Activated naive CD4-positive, alpha-beta T cell treated with anti-CD3 and anti-CD28 coated beads, Interleukin-2, amount 50 U/mL, for 72 hours (primary cell): ENCODE data around the gene SPOCK2. TPM values are rescaled to one million over a fixed set of nuclear protein-coding genes. Genes with fewer than 3 reads are reported as not detected.

Source experiments
- ATAC-seq, 2 donors: fragments of 150-1000 bp; cut with Tn5 transposase; 2 replicates each; pipeline ENCODE4 v1.10.0; 2021; ENCODE audit warnings: mild to moderate bottlenecking in 2 of 2, moderate library complexity in 2 of 2
- DNase-seq, 2 donors: peaks; one replicate each; pipeline ENCODE4 v3.0.0; 2021 to 2022; ENCODE audit warnings: low spot score in 2 of 2
- H3K27ac Mint-ChIP-seq, 2 donors: one replicate each; pipeline ENCODE4 v1.8.0; 2022; ENCODE audit warnings: mild to moderate bottlenecking in 2 of 2, mixed read lengths in 2 of 2
- H3K36me3 Mint-ChIP-seq, 2 donors: one replicate each; pipeline ENCODE4 v1.8.0; 2022; ENCODE audit warnings: mixed read lengths in 2 of 2
- H3K9me3 Mint-ChIP-seq, 2 donors: one replicate each; pipeline ENCODE4 v1.8.0; 2022; ENCODE audit warnings: mixed read lengths in 2 of 2
- total RNA-seq, 2 donors: library from RNA; stranded (reverse); gene quantifications; one replicate each; pipeline ENCODE4 v1.2.3, GENCODE V29; 2022

Gene SPOCK2
- total RNA-seq, 2 donors from 2014 or later: 170 to 209 TPM

GRCh38 chr10:72020914-72021809 lies 67.2 kb downstream of the SPOCK2 start:
- Mint-ChIP-seq H3K27ac (no peak overlapping the region), H3K36me3 (no peaks in the 10 kb centered on the region), H3K9me3 (no peaks in the 10 kb centered on the region)
- DNase-seq: no peak
- no peak for ATAC-seq

GRCh38 chr10:72019085-72019876 lies 69.1 kb downstream of the SPOCK2 start:
- Mint-ChIP-seq H3K27ac (no peak overlapping the region), H3K9me3 (no peaks in the 10 kb centered on the region), H3K36me3 (no peaks in the 10 kb centered on the region)
- DNase-seq: no peak
- no peak for ATAC-seq

GRCh38 chr10:72016608-72017300 lies 71.6 kb downstream of the SPOCK2 start:
- DNase-seq (no peak), ATAC-seq (no peak)
- no peak overlapping the region for H3K27ac Mint-ChIP-seq
- H3K9me3 Mint-ChIP-seq: no peaks in the 10 kb centered on the region
- no peaks in the 10 kb centered on the region for H3K36me3 Mint-ChIP-seq

- DNase-seq (no peak), ATAC-seq (no peak)
- Mint-ChIP-seq H3K36me3 (no peaks in the 10 kb centered on the region), H3K27ac (no peak overlapping the region), H3K9me3 (no peaks in the 10 kb centered on the region)
These were observed 72.5 kb downstream of the SPOCK2 start for GRCh38 chr10:72015841-72016240.

GRCh38 chr10:72014785-72015480 lies 73.4 kb downstream of the SPOCK2 start:
- ATAC-seq (no peak), DNase-seq (no peak)
- Mint-ChIP-seq H3K9me3 (no peaks in the 10 kb centered on the region), H3K27ac (no peak overlapping the region), H3K36me3 (no peaks in the 10 kb centered on the region)

- Mint-ChIP-seq H3K27ac (no peak overlapping the region), H3K36me3 (no peaks in the 10 kb centered on the region), H3K9me3 (no peaks in the 10 kb centered on the region)
- no peak for DNase-seq
- ATAC-seq: no peak
These were observed 74.2 kb downstream of the SPOCK2 start for GRCh38 chr10:72014197-72014596.

- Mint-ChIP-seq H3K9me3 (no peaks in the 10 kb centered on the region), H3K27ac (no peak overlapping the region), H3K36me3 (no peaks in the 10 kb centered on the region)
- no peak for DNase-seq
- no peak for ATAC-seq
These were observed 75.0 kb downstream of the SPOCK2 start for GRCh38 chr10:72013202-72013945.

GRCh38 chr10:72012796-72013195 lies 75.6 kb downstream of the SPOCK2 start:
- no peak for ATAC-seq
- H3K36me3 Mint-ChIP-seq: no peaks in the 10 kb centered on the region
- no peak for DNase-seq
- peak overlapping the region in 1 of 2 donors; percentile 61 for H3K27ac Mint-ChIP-seq
- no peaks in the 10 kb centered on the region for H3K9me3 Mint-ChIP-seq

GRCh38 chr10:72011976-72012512 lies 76.3 kb downstream of the SPOCK2 start:
- no peak for ATAC-seq

GRCh38 chr10:72011468-72011867 lies 76.9 kb downstream of the SPOCK2 start:
- H3K9me3 Mint-ChIP-seq: no peaks in the 10 kb centered on the region
- no peak for ATAC-seq
- no peaks in the 10 kb centered on the region for H3K36me3 Mint-ChIP-seq
- DNase-seq: no peak
- H3K27ac Mint-ChIP-seq: no peak overlapping the region

More at GRCh38 chr10:72011976-72012512, 76.3 kb downstream of the SPOCK2 start:
- H3K9me3 Mint-ChIP-seq: no peaks in the 10 kb centered on the region
- H3K27ac Mint-ChIP-seq: no peak overlapping the region
- no peak for DNase-seq
- no peaks in the 10 kb centered on the region for H3K36me3 Mint-ChIP-seq

GRCh38 chr10:72011016-72011415 lies 77.3 kb downstream of the SPOCK2 start:
- DNase-seq (no peak), ATAC-seq (no peak)
- Mint-ChIP-seq H3K36me3 (no peaks in the 10 kb centered on the region), H3K27ac (no peak overlapping the region), H3K9me3 (no peaks in the 10 kb centered on the region)

- H3K27ac Mint-ChIP-seq: no peak overlapping the region
- DNase-seq (no peak), ATAC-seq (no peak)
- no peaks in the 10 kb centered on the region for H3K9me3 Mint-ChIP-seq
- no peaks in the 10 kb centered on the region for H3K36me3 Mint-ChIP-seq
These were observed 77.9 kb downstream of the SPOCK2 start for GRCh38 chr10:72010234-72010973.

- no peaks in the 10 kb centered on the region for H3K36me3 Mint-ChIP-seq
- no peak for DNase-seq
- H3K9me3 Mint-ChIP-seq: no peaks in the 10 kb centered on the region
- H3K27ac Mint-ChIP-seq: no peak overlapping the region
- no peak for ATAC-seq
These were observed 78.8 kb downstream of the SPOCK2 start for GRCh38 chr10:72009425-72010081.

- H3K9me3 Mint-ChIP-seq: no peaks in the 10 kb centered on the region
- no peaks in the 10 kb centered on the region for H3K36me3 Mint-ChIP-seq
- H3K27ac Mint-ChIP-seq: peak overlapping the region in 1 of 2 donors; percentile 44
- ATAC-seq (no peak), DNase-seq (no peak)
These were observed 79.3 kb downstream of the SPOCK2 start for GRCh38 chr10:72009051-72009424.
